GM20000 (cell line): Measurements from ENCODE around the gene PTPRN2.

Experiments
- DNase-seq: peaks from one replicate; pipeline ENCODE4 v3.0.0; 2012; ENCODE audit warnings: low spot score
- TF ChIP-seq, protein P1 (sequence below): IDR thresholded peaks from 2 replicates; pipeline ENCODE4 v1.5.1; 2012; ENCODE audit warnings: mild to moderate bottlenecking, control low read depth; ENCODE audit errors: extremely low read depth, missing control alignments

Gene PTPRN2

DNA sequence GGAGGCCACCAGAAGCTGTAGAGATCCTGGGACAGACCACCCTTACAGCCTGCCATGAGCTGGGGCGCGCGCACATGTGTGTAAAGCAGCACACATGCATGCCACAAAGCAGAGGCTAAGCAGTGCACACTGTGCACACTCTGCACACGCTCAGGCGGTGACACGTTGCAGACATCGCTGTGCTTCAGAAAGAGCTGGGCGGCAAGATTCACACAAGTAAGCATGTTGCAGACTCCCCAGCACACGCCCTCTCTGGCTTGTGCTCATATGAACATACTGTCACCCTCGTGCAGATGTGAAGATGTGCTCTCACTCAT is 772.0 kb downstream of the PTPRN2 start:
- no peak for DNase-seq
- TF ChIP-seq, protein P1, sequence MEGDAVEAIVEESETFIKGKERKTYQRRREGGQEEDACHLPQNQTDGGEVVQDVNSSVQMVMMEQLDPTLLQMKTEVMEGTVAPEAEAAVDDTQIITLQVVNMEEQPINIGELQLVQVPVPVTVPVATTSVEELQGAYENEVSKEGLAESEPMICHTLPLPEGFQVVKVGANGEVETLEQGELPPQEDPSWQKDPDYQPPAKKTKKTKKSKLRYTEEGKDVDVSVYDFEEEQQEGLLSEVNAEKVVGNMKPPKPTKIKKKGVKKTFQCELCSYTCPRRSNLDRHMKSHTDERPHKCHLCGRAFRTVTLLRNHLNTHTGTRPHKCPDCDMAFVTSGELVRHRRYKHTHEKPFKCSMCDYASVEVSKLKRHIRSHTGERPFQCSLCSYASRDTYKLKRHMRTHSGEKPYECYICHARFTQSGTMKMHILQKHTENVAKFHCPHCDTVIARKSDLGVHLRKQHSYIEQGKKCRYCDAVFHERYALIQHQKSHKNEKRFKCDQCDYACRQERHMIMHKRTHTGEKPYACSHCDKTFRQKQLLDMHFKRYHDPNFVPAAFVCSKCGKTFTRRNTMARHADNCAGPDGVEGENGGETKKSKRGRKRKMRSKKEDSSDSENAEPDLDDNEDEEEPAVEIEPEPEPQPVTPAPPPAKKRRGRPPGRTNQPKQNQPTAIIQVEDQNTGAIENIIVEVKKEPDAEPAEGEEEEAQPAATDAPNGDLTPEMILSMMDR: no peak

GRCh38 chr7:157814931-157815705 is 772.5 kb downstream of the PTPRN2 start:
- no peak for DNase-seq
- TF ChIP-seq, protein P1: no peak

- TF ChIP-seq, protein P1: no peak
- no peak for DNase-seq
These were observed 773.6 kb downstream of the PTPRN2 start for GRCh38 chr7:157813741-157814661.

DNA sequence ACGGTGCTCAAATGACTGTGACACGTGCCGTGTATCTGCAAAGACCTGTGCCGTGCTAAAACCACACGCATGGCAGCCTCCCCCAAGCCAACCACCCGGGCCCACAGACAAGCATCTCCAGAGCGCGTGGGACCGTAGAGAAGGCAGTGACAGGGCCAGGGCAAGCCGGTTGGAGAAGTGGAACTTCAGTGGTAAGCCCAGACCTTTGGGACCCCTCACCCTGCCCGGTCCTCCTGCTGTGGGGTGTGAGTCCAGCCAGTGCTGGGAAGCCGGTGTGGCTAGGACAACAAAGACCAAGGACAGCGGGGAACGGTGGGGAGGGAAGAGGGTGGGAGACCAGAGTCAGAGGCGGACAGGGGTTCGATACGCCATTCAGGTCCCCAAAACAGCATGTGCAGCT is 774.6 kb downstream of the PTPRN2 start:
- TF ChIP-seq, protein P1: no peak
- no peak for DNase-seq

DNA sequence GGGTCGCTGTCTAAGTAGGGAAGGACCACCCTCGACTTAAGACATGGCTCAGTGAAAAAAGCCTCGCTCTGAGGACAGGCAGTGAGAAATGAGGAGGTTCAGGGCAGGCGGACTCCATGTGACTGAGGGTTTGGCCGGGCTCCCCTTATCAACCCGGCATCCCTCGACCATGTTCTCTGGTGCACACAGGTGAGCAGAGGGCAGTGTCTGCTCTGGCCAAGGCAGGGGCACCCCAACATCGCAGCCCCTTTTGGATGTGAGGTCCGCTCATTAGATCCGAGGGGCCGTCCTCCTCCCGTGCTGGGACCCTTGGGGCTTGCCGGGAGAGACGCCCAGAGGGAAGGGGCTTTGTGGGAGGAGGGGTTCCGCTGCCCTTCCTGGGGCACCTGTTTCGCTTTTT is 775.7 kb downstream of the PTPRN2 start:
- DNase-seq: no peak
- TF ChIP-seq, protein P1: no peak

DNA sequence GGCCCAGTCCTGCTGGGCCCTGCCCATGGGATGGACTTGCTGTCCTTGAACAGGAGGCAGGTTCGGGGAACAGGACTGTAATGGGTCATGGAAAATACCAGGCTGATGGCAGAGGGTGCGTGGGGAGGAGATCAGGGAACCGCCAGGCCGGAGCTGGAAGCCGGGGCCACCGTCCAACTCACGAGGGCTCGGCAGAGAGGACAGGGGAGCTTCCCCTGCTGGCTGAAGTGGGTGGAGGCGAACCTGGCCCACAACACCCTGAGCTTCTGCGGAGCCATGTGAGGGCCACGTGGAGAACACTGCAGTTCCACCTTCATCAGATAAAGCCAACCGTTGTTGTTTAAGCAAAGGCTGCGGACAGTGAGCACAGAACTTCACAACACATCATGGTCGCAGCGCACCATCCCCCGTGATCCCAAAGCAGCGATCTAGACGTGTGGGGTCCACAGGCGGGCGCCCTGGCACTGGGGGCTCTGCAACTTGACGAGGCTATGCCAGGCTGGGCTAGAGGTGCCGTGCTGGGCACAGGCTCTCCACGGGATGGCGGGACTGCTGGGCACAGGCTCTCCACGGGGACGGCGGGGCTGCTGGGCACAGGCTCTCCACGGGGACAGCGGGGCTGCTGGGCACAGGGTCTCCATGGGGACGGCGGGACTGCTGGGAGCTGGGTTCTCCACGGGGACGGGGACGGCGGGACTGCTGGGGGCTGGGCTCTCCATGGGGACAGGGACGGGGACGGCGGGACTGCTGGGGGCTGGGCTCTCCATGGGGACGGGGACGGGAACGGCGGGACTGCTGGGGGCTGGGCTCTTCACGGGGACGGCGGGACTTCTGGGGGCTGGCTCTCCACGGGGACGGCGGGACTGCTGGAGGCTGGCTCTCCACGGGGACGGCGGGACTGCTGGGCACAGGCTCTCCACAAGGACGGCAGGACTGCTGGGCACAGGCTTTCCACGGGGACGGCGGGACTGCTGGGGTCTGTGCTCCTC is 777.5 kb downstream of the PTPRN2 start:
- TF ChIP-seq, protein P1: no peak
- no peak for DNase-seq
